HG03139 (cell line): ENCODE results near the gene HS3ST6.
"Not testable (repeated sequence)": the region's sequence is repeated elsewhere in the genome, so short reads cannot be mapped to it uniquely, and the experiment has no call there.

ENCODE experiments used
- ATAC-seq: cut with Tn5 transposase; IDR thresholded peaks from one replicate; pipeline ENCODE4 v1.9.1; 2021; ENCODE audit not compliant: unreplicated experiment

Gene HS3ST6

GRCh38 chr16:1918351-1919326 lies at the start of gene HS3ST6:
HS3ST6 (minus strand) TSS chr16:1918415; CDS start chr16:1918323, 92 bp downstream.
- ATAC-seq = no peak

GRCh38 chr16:1966460-1966859 lies 48.2 kb upstream of the HS3ST6 start, which contains the start of gene RNF151:
RNF151 (plus strand) TSS chr16:1966856; CDS start chr16:1966882, 26 bp downstream.
- no peak for ATAC-seq

GRCh38 chr16:1965396-1966001 lies 47.3 kb upstream of the HS3ST6 start:
- no peak for ATAC-seq

- ATAC-seq = peak; percentile 85
Observed at GRCh38 chr16:1964506-1965395, 46.5 kb upstream of the HS3ST6 start, which contains the start of gene RPS2. RPS2 (minus strand) TSS chr16:1964826; CDS start chr16:1964625, 201 bp downstream.

GRCh38 chr16:1963806-1964505 lies 45.7 kb upstream of the HS3ST6 start:
- ATAC-seq = no peak

GRCh38 chr16:1962161-1963153 lies 44.2 kb upstream of the HS3ST6 start:
- ATAC-seq = not testable (repeated sequence)

GRCh38 chr16:1961651-1962067 lies 43.4 kb upstream of the HS3ST6 start:
- no peak for ATAC-seq

GRCh38 chr16:1960665-1961630 lies 42.7 kb upstream of the HS3ST6 start:
- ATAC-seq = no peak

- ATAC-seq = peak; percentile 45
Observed at GRCh38 chr16:1959269-1960039, 41.2 kb upstream of the HS3ST6 start, which contains the start of gene NDUFB10. NDUFB10 (plus strand) TSS chr16:1959538; CDS start chr16:1959625, 87 bp downstream.

- no peak for ATAC-seq
Observed at GRCh38 chr16:1958715-1959268, 40.6 kb upstream of the HS3ST6 start.

- ATAC-seq = not testable (repeated sequence)
Observed at GRCh38 chr16:1958143-1958491, 39.9 kb upstream of the HS3ST6 start.

GRCh38 chr16:1957434-1958142 lies 39.4 kb upstream of the HS3ST6 start:
- ATAC-seq = not testable (repeated sequence)

GRCh38 chr16:1953734-1954133 lies 35.5 kb upstream of the HS3ST6 start:
- ATAC-seq = no peak

GRCh38 chr16:1950559-1950958 lies 32.3 kb upstream of the HS3ST6 start:
- ATAC-seq = no peak

GRCh38 chr16:1950047-1950446 lies 31.8 kb upstream of the HS3ST6 start:
- no peak for ATAC-seq

GRCh38 chr16:1949507-1949906 lies 31.3 kb upstream of the HS3ST6 start:
- no peak for ATAC-seq
